GM19438 (cell line): ENCODE data around the gene CAP2.
"Not testable (repeated sequence)": the region's sequence is repeated elsewhere in the genome, so short reads cannot be mapped to it uniquely, and the experiment has no call there.

Experiments
- ATAC-seq: cut with Tn5 transposase; IDR thresholded peaks from one replicate; pipeline ENCODE4 v1.9.1; 2021; ENCODE audit warnings: low read depth; ENCODE audit not compliant: unreplicated experiment

CAP2 gene

DNA sequence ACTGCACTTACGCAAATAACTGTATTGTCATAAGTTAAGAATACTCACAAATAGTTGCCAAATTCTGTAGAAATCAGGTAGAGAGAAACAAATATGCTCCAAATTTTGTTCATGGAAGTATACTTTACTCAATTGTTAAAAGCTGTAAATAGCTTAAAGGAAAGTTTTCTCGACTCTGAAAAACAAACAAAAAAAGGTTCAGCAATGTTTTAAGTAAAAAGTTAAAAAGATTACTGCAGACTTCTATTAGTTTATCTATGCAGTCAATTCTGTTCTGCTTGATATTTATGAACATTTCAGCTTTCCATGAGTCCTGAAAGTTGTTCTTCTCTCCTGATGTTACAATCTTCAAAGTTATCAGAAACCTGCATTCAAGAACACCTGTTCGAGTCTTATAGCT, 169.2 kb downstream of the CAP2 start:
- ATAC-seq, result no peak

GRCh38 chr6:17565399-17565798, 172.0 kb downstream of the CAP2 start:
- ATAC-seq, result no peak

DNA sequence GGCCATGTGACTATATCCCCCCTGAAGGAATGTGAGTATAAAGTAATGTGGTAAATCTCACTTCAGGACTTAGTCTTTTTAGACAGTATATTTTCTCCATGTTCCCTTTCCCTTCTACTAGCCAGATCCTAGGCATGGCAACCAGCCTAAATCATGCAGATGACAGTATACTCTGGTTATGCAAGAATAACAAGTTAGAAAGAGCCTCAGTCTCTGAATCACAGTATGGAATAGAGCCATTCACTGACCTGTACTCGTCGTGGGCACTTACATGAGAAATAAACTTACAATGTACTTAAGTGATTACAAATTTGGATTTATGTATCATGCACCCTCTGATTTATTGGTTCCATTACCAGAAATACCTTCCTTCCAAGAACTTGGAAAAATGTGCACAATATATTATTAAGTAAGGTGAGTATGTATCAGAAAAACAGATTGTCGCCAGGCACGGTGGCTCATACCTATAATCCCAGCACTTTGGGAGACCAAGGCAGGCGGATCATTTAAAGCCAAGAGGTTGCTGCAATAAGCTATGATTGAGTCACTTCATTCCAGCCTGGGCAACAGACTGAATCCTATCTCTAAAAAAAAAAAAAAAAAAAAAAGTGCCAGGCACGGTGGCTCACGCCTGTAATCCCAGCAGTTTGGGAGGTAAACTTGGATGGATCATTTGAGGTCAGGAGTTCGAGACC, 181.6 kb downstream of the CAP2 start:
- ATAC-seq, result no peak

DNA sequence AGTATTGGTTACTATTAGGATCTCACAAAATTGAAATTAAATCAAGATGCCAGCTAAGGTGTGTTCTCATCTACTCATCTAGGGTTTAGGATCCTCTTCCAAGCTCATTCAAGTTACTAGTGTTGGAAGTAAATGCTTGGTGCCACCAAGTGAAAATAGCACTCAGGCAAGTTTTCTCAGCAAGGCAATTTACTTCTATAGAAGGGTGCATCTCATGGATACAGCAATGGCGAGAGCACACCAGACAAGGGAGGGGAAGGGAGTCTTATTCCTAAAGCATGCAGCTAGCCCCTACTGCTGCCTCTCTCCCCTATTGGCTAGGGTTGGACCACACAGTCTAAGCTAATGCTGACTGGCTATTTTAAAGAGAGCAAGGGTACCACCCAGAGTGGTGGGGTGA, 183.7 kb downstream of the CAP2 start:
- no peak for ATAC-seq

GRCh38 chr6:17580518-17581048, 187.2 kb downstream of the CAP2 start:
- peak; percentile 67 for ATAC-seq

GRCh38 chr6:17581282-17581681, 187.9 kb downstream of the CAP2 start:
- not testable (repeated sequence) for ATAC-seq

GRCh38 chr6:17583811-17584210, 190.4 kb downstream of the CAP2 start:
- no peak for ATAC-seq

DNA sequence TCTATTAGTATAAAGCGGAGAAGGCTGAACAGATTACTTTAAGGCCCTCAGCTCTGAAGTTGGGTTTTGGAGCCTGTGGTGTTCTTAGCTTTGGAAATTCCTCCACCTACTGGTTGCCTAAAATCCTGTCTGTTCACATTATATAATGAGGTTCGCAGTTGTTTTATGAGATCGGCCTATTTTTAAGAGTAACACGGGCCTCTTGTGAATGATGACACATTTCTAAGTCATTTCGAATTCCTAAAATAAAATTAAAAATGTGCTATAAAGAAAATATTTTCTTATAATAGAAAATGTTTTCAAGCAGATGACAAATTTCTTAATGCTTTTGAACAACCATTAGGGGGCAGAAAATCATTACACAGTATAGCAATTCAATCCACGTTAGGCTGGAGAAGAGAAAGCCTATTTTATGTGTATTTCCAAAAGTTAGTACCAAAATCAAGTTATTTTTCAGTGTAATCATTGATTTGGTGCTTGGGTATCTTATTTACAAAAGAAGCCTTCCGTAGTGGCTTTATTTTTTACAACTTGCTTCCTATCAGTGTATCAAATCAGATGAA, 190.9 kb downstream of the CAP2 start:
- peak; percentile 52 for ATAC-seq

- no peak for ATAC-seq
Measured at GRCh38 chr6:17585766-17586490, 192.5 kb downstream of the CAP2 start.

- ATAC-seq, result not testable (repeated sequence)
Measured at GRCh38 chr6:17586623-17587022, 193.2 kb downstream of the CAP2 start.

- ATAC-seq, result no peak
Measured at GRCh38 chr6:17588011-17588410, 194.6 kb downstream of the CAP2 start.

GRCh38 chr6:17589406-17590096, 196.2 kb downstream of the CAP2 start:
- peak; percentile 63 for ATAC-seq

DNA sequence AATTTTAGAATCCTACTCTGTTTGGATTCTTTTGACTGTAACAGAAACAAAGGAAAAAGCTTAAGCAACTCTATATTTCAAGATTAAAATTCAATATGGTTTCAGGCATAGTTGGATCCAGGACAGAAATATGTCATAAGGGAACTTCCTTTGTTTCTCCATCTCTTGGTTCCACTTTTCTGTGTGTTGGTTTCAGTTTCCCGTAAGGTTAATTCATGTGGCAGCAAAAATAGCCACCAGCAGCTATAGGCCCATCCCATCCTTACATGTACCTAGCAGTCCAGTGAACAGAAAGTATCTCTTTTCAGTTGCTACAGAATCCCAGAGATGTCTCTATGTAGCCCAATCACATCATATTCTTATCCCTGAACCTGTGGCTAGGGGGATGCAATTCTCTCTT, 197.9 kb downstream of the CAP2 start:
- no peak for ATAC-seq

DNA sequence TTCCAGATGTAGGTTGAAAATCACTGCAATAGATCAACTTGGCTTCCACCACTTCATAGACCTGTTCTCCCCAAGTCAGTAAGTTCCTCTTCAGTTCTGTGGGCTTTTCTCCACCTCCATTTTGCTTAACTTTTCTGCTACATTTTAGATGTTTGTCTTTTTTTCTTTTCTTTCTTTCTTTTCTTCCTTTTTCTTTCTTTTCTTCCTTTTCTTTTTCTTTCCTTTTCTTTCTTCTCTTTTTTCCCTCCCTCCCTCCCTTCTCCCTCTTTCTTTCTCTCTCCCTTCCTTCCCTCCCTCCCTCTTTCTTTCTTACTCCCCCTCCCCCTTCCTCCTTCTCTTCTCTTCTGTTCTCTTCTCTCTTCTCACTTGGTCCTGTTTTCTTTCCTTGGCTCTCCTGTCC, 199.9 kb downstream of the CAP2 start:
- ATAC-seq, result no peak

- ATAC-seq, result no peak
Measured at GRCh38 chr6:17596085-17596484, 202.7 kb downstream of the CAP2 start.

DNA sequence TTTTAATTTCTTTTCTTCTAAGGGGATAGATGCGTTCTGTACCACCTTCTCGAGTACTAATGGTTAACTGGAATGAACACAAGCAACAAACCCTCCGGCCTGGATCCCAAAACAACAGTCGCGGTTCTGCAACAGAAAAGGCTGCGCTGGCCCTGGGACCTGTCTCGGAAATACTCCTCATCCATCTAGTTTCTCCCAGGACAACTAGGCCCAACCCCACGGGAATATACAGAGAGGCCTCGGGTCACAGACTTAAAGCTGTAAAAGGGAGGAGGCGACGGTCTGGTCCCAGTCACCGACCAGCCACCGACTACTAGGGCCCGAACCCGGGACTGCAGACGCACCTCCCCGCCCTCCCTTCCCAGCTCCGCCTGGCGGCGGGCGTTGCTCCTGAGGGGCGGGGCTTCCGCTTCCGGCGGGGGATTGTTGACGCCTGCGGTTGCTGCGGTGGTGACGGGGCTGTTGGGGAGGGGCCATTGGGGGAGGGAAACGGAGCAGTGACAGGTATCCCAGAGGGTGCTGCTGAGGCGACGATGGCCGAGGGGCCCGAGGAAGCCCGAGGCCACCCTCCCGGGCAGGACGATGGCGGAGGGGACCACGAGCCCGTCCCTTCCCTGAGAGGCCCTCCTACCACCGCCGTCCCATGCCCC, 206.6 kb downstream of the CAP2 start, which contains the start of gene FAM8A1:
TSS of gene FAM8A1 (plus strand) at position 426 of the 650 bp plus-strand sequence. CDS start at position 534, 108 bp downstream.
- peak; percentile 85 for ATAC-seq

GRCh38 chr6:17600527-17601385, 207.4 kb downstream of the CAP2 start:
- ATAC-seq, result peak; percentile 51

- ATAC-seq, result no peak
Measured at GRCh38 chr6:17601386-17601703, 207.9 kb downstream of the CAP2 start.

DNA sequence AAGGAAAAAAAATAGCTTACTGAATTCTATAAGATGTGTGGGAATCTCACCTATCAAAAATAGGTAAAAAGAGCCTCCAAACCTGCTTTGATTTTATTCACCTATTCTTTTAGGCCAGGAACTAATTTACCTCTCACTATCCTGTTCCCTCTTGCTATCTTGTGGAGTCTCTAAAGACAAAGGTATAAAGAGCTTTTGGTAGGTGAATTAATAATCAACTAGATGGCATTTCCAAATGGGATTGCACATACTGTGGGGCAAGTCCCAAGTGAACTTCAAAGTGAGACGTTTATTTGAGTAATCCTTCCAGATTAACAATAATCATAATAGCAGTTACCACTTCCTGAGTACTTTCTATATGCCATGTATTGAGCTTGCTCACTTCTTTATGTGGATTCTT, 209.5 kb downstream of the CAP2 start:
- no peak for ATAC-seq

DNA sequence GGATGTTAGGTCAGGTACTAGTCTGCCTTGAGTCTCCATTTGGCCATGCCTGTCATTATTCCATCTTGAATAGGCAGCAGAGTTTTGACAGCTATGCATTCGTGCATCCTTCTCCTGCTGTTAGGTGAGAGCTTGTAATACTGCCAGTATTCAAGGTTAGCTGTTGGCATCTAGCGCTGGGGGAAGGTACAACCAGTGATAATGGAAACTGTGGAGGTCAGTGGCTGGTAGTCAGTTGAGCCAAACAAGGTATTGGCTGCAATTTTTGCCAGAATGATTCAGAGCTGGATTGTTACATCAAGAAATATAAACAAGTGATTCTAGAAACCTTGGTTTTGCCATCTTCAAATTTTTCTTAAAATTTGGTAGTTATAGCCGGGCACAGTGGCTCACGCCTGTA, 213.2 kb downstream of the CAP2 start:
- ATAC-seq, result no peak
